HepG2 (cell line): ENCODE measurements around the gene ZNF213. TPM values are rescaled to one million over a fixed set of nuclear protein-coding genes. Genes with fewer than 3 reads are reported as not detected.
A peak's percentile ranks its signal among the peaks of the same experiment; 100 is the strongest.

Source experiments
- ERF ChIP-seq: IDR thresholded peaks from 2 replicates; pipeline ENCODE4 v1.6.1; 2018; ENCODE audit warnings: missing biosample characterization, missing genetic modification reagents
- HDAC1 ChIP-seq: sonication (generic); formaldehyde crosslinking; IDR thresholded peaks from 2 replicates; pipeline ENCODE4 v1.5.1; 2020; ENCODE audit warnings: mild to moderate bottlenecking, missing genetic modification reagents
- PHF20 ChIP-seq: sonication (generic); formaldehyde crosslinking; IDR thresholded peaks from 2 replicates; pipeline ENCODE4 v1.5.0; 2020; ENCODE audit warnings: mild to moderate bottlenecking, missing genetic modification reagents
- ZNF121 ChIP-seq: sonication (generic); formaldehyde crosslinking; IDR thresholded peaks from 2 replicates; pipeline ENCODE4 v1.5.0; 2020; ENCODE audit warnings: mild to moderate bottlenecking, missing genetic modification reagents
- ZNF296 ChIP-seq: sonication (generic); formaldehyde crosslinking; conservative IDR thresholded peaks from 2 replicates; pipeline ENCODE4 v1.5.0; 2020; ENCODE audit warnings: mild to moderate bottlenecking, missing genetic modification reagents
- ZNF547 ChIP-seq: sonication (generic); formaldehyde crosslinking; IDR thresholded peaks from 2 replicates; pipeline ENCODE4 v1.5.1; 2020; ENCODE audit warnings: mild to moderate bottlenecking, missing genetic modification reagents
- polyA plus RNA-seq, 8 experiments: library from polyadenylated mRNA; depleted of rRNA in 3 of 8; stranded (reverse) in 7 of 8; unstranded in 1 of 8; fragments of >200 nt; fragmentation: Illumina TruSeq in 4 of 8; extraction: Trizol in 4 of 8; gene quantifications; 2 replicates each; pipeline versions ENCODE4 v1.2.1 to v1.2.3, GENCODE V29; 2011 to 2016; ENCODE audit warnings: low read depth in 4 of 8, missing spikeins in 1 of 8, mixed read lengths in 1 of 8; ENCODE audit not compliant: insufficient read depth in 1 of 8
- total RNA-seq, 5 experiments: library from RNA; depleted of rRNA; stranded (reverse); fragments of >200 nt; fragmentation: Illumina TruSeq; extraction: Trizol; gene quantifications; 2 replicates each; pipeline ENCODE4 v1.2.3, GENCODE V29; 2016; ENCODE audit warnings: low read depth in 1 of 5
- TF ChIP-seq, protein P1 (sequence below): sonication (generic); formaldehyde crosslinking; IDR thresholded peaks from 2 replicates; pipeline ENCODE4 v1.9.0; 2022; ENCODE audit warnings: low read depth, missing genetic modification reagents
- TF ChIP-seq, protein P2 (sequence below): sonication (generic); formaldehyde crosslinking; IDR thresholded peaks from 2 replicates; pipeline ENCODE4 v1.8.0; 2022; ENCODE audit warnings: missing genetic modification reagents, mild to moderate bottlenecking, borderline replicate concordance
- TF ChIP-seq, protein P3 (sequence below): sonication (generic); formaldehyde crosslinking; IDR thresholded peaks from one replicate; pipeline ENCODE4 v1.5.1; 2020; ENCODE audit warnings: mild to moderate bottlenecking, missing genetic modification reagents; ENCODE audit errors: not compliant biosample characterization
- TF ChIP-seq, protein P4 (sequence below): sonication (generic); formaldehyde crosslinking; IDR thresholded peaks from 2 replicates; pipeline ENCODE4 v1.4.0; 2020; ENCODE audit warnings: missing genetic modification reagents, borderline replicate concordance

ZNF213 gene
- total and polyA plus RNA-seq, 2 of the 13 experiments (the other 11 are each of a cell fraction or from before 2014, with no cell fraction given) = 0.59 to 0.97 TPM

DNA sequence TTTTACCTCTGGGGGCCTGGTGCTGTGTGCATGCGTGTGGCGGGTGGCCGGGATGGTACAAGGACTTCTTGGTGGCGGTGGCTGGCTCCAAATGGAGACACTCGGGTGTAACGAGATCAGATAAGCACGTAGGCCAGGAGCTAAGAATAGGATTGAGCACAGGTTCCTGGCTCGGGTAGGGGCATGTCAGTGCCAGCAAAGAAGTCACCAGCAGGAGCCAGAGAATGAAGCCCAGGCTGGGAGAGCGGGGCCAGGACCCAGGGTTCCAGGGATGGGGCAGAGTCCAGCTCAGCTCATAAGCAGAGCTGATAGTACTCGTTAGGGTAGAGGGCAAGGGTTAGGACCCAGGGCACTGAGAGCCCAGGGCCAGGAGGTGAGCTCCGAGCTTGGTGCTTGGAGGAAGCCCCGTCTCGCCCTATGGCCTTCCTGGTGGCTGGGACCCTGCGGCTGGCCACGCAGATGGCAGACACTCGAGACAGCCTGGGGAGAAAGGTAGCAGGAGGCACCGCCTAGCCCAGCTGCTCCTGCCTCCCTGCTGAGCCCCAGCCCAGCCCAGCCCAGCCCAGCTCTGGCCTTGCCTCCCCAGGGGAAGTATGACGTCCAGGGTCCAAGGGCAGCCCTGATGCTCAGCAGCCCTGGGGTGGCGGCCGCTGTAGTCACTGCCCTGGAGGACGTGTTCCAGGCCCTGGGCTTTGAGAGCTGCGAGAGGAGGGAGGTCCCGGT lies 8.9 kb downstream of the ZNF213 start (continued):
- TF ChIP-seq ZNF296 (CRISPR knock-in tag) = no peak
- TF ChIP-seq, protein P1, sequence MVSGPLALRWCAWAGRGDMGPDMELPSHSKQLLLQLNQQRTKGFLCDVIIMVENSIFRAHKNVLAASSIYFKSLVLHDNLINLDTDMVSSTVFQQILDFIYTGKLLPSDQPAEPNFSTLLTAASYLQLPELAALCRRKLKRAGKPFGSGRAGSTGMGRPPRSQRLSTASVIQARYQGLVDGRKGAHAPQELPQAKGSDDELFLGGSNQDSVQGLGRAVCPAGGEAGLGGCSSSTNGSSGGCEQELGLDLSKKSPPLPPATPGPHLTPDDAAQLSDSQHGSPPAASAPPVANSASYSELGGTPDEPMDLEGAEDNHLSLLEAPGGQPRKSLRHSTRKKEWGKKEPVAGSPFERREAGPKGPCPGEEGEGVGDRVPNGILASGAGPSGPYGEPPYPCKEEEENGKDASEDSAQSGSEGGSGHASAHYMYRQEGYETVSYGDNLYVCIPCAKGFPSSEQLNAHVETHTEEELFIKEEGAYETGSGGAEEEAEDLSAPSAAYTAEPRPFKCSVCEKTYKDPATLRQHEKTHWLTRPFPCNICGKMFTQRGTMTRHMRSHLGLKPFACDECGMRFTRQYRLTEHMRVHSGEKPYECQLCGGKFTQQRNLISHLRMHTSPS (CRISPR knock-in tag) = peak; percentile 51; the same call in 1 of the 2 replicates
- TF ChIP-seq, protein P2, sequence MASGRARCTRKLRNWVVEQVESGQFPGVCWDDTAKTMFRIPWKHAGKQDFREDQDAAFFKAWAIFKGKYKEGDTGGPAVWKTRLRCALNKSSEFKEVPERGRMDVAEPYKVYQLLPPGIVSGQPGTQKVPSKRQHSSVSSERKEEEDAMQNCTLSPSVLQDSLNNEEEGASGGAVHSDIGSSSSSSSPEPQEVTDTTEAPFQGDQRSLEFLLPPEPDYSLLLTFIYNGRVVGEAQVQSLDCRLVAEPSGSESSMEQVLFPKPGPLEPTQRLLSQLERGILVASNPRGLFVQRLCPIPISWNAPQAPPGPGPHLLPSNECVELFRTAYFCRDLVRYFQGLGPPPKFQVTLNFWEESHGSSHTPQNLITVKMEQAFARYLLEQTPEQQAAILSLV (CRISPR knock-in tag) = 0 out of 2 replicates have a peak, but pooled peaks have one; percentile 25
- TF ChIP-seq HDAC1 (CRISPR knock-in tag) = peak; percentile 54; the same call in 1 of the 2 replicates
- 0 out of 2 replicates have a peak, but pooled peaks have one; percentile 9 for TF ChIP-seq ZNF121 (CRISPR knock-in tag)
- TF ChIP-seq, protein P3, sequence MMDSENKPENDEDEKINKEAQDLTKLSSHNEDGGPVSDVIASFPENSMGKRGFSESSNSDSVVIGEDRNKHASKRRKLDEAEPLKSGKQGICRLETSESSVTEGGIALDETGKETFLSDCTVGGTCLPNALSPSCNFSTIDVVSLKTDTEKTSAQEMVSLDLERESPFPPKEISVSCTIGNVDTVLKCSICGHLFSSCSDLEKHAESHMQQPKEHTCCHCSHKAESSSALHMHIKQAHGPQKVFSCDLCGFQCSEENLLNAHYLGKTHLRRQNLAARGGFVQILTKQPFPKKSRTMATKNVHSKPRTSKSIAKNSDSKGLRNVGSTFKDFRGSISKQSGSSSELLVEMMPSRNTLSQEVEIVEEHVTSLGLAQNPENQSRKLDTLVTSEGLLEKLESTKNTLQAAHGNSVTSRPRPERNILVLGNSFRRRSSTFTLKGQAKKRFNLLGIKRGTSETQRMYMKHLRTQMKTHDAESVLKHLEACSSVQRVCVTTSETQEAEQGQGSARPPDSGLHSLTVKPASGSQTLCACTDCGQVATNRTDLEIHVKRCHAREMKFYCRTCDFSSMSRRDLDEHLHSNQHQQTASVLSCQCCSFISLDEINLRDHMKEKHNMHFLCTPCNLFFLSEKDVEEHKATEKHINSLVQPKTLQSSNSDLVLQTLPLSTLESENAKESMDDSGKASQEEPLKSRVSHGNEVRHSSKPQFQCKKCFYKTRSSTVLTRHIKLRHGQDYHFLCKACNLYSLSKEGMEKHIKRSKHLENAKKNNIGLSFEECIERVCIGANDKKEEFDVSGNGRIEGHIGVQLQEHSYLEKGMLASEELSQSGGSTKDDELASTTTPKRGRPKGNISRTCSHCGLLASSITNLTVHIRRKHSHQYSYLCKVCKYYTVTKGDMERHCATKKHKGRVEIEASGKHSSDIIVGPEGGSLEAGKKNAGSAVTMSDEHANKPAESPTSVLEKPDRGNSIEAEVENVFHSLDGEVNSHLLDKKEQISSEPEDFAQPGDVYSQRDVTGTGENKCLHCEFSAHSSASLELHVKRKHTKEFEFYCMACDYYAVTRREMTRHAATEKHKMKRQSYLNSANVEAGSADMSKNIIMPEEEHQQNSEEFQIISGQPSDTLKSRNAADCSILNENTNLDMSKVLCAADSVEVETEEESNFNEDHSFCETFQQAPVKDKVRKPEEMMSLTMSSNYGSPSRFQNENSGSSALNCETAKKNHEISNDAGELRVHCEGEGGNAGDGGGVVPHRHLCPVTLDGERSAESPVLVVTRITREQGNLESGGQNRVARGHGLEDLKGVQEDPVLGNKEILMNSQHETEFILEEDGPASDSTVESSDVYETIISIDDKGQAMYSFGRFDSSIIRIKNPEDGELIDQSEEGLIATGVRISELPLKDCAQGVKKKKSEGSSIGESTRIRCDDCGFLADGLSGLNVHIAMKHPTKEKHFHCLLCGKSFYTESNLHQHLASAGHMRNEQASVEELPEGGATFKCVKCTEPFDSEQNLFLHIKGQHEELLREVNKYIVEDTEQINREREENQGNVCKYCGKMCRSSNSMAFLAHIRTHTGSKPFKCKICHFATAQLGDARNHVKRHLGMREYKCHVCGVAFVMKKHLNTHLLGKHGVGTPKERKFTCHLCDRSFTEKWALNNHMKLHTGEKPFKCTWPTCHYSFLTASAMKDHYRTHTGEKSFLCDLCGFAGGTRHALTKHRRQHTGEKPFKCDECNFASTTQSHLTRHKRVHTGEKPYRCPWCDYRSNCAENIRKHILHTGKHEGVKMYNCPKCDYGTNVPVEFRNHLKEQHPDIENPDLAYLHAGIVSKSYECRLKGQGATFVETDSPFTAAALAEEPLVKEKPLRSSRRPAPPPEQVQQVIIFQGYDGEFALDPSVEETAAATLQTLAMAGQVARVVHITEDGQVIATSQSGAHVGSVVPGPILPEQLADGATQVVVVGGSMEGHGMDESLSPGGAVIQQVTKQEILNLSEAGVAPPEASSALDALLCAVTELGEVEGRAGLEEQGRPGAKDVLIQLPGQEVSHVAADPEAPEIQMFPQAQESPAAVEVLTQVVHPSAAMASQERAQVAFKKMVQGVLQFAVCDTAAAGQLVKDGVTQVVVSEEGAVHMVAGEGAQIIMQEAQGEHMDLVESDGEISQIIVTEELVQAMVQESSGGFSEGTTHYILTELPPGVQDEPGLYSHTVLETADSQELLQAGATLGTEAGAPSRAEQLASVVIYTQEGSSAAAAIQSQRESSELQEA = peak; percentile 22
- TF ChIP-seq PHF20 (CRISPR knock-in tag) = peak; percentile 56; the same call in 1 of the 2 replicates
- TF ChIP-seq, protein P4, sequence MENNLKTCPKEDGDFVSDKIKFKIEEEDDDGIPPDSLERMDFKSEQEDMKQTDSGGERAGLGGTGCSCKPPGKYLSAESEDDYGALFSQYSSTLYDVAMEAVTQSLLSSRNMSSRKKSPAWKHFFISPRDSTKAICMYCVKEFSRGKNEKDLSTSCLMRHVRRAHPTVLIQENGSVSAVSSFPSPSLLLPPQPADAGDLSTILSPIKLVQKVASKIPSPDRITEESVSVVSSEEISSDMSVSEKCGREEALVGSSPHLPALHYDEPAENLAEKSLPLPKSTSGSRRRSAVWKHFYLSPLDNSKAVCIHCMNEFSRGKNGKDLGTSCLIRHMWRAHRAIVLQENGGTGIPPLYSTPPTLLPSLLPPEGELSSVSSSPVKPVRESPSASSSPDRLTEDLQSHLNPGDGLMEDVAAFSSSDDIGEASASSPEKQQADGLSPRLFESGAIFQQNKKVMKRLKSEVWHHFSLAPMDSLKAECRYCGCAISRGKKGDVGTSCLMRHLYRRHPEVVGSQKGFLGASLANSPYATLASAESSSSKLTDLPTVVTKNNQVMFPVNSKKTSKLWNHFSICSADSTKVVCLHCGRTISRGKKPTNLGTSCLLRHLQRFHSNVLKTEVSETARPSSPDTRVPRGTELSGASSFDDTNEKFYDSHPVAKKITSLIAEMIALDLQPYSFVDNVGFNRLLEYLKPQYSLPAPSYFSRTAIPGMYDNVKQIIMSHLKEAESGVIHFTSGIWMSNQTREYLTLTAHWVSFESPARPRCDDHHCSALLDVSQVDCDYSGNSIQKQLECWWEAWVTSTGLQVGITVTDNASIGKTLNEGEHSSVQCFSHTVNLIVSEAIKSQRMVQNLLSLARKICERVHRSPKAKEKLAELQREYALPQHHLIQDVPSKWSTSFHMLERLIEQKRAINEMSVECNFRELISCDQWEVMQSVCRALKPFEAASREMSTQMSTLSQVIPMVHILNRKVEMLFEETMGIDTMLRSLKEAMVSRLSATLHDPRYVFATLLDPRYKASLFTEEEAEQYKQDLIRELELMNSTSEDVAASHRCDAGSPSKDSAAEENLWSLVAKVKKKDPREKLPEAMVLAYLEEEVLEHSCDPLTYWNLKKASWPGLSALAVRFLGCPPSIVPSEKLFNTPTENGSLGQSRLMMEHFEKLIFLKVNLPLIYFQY (CRISPR knock-in tag) = 0 out of 2 replicates have a peak, but pooled peaks have one; percentile 20
- 0 out of 2 replicates have a peak, but pooled peaks have one; percentile 13 for TF ChIP-seq ERF (CRISPR knock-in tag)
- TF ChIP-seq ZNF547 (CRISPR knock-in tag) = 0 out of 2 replicates have a peak, but pooled peaks have one; percentile 15
